K562 (cell line): ENCODE results near the gene HSDL2.

Source experiments
- FOS ChIP-seq: IDR thresholded peaks from 3 replicates; pipeline ENCODE4 v1.6.1; 2011; ENCODE audit not compliant: insufficient read length; ENCODE audit errors: extremely low read depth
- LEF1 ChIP-seq: fragments of 450-650 bp; IDR thresholded peaks from 2 replicates; pipeline ENCODE4 v1.6.1; 2016; ENCODE audit warnings: mild to moderate bottlenecking
- NFIC ChIP-seq: fragments of 450-650 bp; IDR thresholded peaks from 2 replicates; pipeline ENCODE4 v1.6.1; 2017; ENCODE audit warnings: mild to moderate bottlenecking, inconsistent platforms
- POLR2A ChIP-seq: fragments of 450-650 bp; conservative IDR thresholded peaks from 2 replicates; pipeline ENCODE4 v1.6.1; 2016
- RNF2 ChIP-seq: sonication (generic); IDR thresholded peaks from 2 replicates; pipeline ENCODE4 v1.6.1; 2016
- SREBF2 ChIP-seq: sonication (generic); formaldehyde crosslinking; IDR thresholded peaks from 2 replicates; pipeline ENCODE4 v1.4.0; 2020; ENCODE audit warnings: mild to moderate bottlenecking, missing genetic modification reagents
- SRSF1 ChIP-seq: fragments of 200-400 bp; formaldehyde crosslinking; IDR thresholded peaks from 2 replicates; pipeline ENCODE4 v1.6.1; 2017; ENCODE audit warnings: mild to moderate bottlenecking, low read depth, low read length, moderate library complexity
- TCF7 ChIP-seq: sonication (generic); IDR thresholded peaks from 2 replicates; pipeline ENCODE4 v1.6.1; 2016; ENCODE audit warnings: antibody characterized with exemption, borderline replicate concordance
- YY1 ChIP-seq, 3 experiments: IDR thresholded peaks; 2 replicates each; pipeline ENCODE4 v1.6.1; 2011; ENCODE audit warnings: low read length in 2 of 3, mild to moderate bottlenecking in 2 of 3, moderate library complexity in 2 of 3, borderline replicate concordance in 1 of 3, control low read depth in 1 of 3, low read depth in 1 of 3; ENCODE audit not compliant: insufficient read depth in 3 of 3, insufficient replicate concordance in 2 of 3, control insufficient read depth in 1 of 3, insufficient read length in 1 of 3; ENCODE audit errors: extremely low read depth in 1 of 3
- ZNF212 ChIP-seq: fragments of 450-650 bp; formaldehyde crosslinking; IDR thresholded peaks from 2 replicates; pipeline ENCODE4 v1.4.0; 2020; ENCODE audit warnings: mild to moderate bottlenecking
- ZNF449 ChIP-seq: fragments of 250-450 bp; sonication (Bioruptor Pico); IDR thresholded peaks from 2 replicates; pipeline ENCODE4 v1.8.0; 2022; ENCODE audit warnings: moderate library complexity, mild to moderate bottlenecking, inconsistent platforms
- ZZZ3 ChIP-seq: fragments of 450-650 bp; IDR thresholded peaks from 2 replicates; pipeline ENCODE4 v1.6.1; 2016; ENCODE audit warnings: antibody characterized with exemption, mild to moderate bottlenecking, moderate library complexity
- TF ChIP-seq, protein P1 (sequence below): sonication (generic); formaldehyde crosslinking; IDR thresholded peaks from 2 replicates; pipeline ENCODE4 v1.8.0; 2022; ENCODE audit warnings: mild to moderate bottlenecking, missing genetic modification reagents, borderline replicate concordance

GRCh38 chr9:112378328-112379176 lies 1.4 kb upstream of the HSDL2 start:
- TF ChIP-seq YY1 (IDR thresholded peaks at IDR 0.05; ENCODE audit: borderline replicate concordance in 1 of 3, control insufficient read depth in 1 of 3, extremely low read depth in 1 of 3, insufficient read depth in 3 of 3, insufficient read length in 1 of 3, insufficient replicate concordance in 2 of 3, low read depth in 1 of 3, low read length in 2 of 3) (peak in 1 of 3 experiments; percentile 44), ZNF449 (no peak), RNF2 (no peak), TCF7 (no peak), ZZZ3 (no peak), NFIC (no peak), LEF1 (no peak), SREBF2 (no peak), FOS (no peak), POLR2A (no peak), ZNF212 (CRISPR knock-in tag) (no peak), SRSF1 (no peak)
- TF ChIP-seq, protein P1, sequence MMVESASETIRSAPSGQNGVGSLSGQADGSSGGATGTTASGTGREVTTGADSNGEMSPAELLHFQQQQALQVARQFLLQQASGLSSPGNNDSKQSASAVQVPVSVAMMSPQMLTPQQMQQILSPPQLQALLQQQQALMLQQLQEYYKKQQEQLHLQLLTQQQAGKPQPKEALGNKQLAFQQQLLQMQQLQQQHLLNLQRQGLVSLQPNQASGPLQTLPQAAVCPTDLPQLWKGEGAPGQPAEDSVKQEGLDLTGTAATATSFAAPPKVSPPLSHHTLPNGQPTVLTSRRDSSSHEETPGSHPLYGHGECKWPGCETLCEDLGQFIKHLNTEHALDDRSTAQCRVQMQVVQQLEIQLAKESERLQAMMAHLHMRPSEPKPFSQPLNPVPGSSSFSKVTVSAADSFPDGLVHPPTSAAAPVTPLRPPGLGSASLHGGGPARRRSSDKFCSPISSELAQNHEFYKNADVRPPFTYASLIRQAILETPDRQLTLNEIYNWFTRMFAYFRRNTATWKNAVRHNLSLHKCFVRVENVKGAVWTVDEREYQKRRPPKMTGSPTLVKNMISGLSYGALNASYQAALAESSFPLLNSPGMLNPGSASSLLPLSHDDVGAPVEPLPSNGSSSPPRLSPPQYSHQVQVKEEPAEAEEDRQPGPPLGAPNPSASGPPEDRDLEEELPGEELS (CRISPR knock-in tag): no peak
